SK-N-SH treated with all-trans-retinoic acid at 6 μM for 48 hours (cell line): ENCODE results near the gene IGF1R.

Experiments
- BACH2 ChIP-seq: fragments of 250-450 bp; sonication (Bioruptor Pico); IDR thresholded peaks from 2 replicates; pipeline ENCODE4 v1.9.0; 2021; ENCODE audit warnings: mild to moderate bottlenecking, borderline replicate concordance
- CSDC2 ChIP-seq: fragments of 250-450 bp; sonication (Bioruptor Pico); IDR thresholded peaks from 2 replicates; pipeline ENCODE4 v1.5.0; 2020; ENCODE audit warnings: mild to moderate bottlenecking, moderate library complexity
- RARB ChIP-seq: fragments of 250-450 bp; sonication (Bioruptor Pico); IDR thresholded peaks from 2 replicates; pipeline ENCODE4 v1.8.0; 2021; ENCODE audit warnings: mild to moderate bottlenecking, moderate library complexity
- ZNF565 ChIP-seq: fragments of 450-650 bp; formaldehyde crosslinking; conservative IDR thresholded peaks from 2 replicates; pipeline ENCODE4 v1.5.0; 2020; ENCODE audit warnings: low read depth, mild to moderate bottlenecking, moderate library complexity
- TF ChIP-seq, protein P1 (sequence below): fragments of 250-450 bp; sonication (Bioruptor Pico); IDR thresholded peaks from 2 replicates; pipeline ENCODE4 v1.8.0; 2021; ENCODE audit warnings: low read depth, mild to moderate bottlenecking, moderate library complexity, borderline replicate concordance
- TF ChIP-seq, protein P2 (sequence below): fragments of 250-450 bp; sonication (Bioruptor Pico); IDR thresholded peaks from 2 replicates; pipeline ENCODE4 v1.5.0; 2020; ENCODE audit warnings: mild to moderate bottlenecking, moderate library complexity

DNA sequence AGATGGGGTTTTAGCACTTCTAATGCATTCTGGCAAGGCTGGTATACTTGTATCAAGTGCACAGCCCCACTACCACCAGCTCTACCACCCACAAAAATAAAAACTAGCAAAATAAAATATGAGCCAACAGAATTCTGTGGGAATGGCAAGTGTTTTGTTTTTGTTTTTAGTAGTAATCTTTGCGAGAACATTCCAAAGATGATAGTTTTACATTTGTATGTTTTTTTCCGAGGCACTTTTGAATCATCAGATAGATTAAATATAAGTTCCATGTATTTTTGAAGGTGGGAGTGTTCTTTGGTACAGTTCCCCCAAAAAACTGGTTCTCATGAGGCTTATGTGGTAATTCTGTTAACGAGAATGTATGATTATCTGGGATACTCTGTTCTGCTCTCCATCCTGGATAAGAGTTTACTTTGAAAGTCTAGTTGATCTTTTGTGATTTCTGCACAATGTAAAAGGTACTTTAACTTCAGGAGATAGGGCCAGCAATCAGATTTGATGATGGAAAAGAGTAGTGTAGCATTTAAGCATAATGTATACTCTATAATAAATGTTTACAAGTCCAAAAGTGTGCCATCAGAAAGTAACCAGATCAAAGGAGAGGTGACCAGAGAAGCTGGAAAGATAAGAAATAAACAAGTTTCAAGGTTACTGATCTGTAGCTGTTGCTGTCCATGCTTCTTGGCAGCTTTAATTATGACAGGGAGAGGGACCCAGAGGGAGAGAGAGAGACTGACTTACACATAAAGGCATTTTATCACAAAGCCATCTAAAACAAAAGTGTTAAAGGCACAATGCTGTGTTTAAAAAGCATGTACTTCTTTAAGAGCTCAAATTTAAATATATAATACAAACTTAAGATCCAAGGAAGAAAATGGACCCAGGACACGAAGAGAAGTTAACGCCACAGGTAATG, 228.4 kb downstream of the IGF1R start:
- TF ChIP-seq RARB (CRISPR knock-in tag) (no peak), BACH2 (CRISPR knock-in tag) (no peak), ZNF565 (CRISPR knock-in tag) (no peak), CSDC2 (CRISPR knock-in tag) (no peak)
- TF ChIP-seq, protein P1, sequence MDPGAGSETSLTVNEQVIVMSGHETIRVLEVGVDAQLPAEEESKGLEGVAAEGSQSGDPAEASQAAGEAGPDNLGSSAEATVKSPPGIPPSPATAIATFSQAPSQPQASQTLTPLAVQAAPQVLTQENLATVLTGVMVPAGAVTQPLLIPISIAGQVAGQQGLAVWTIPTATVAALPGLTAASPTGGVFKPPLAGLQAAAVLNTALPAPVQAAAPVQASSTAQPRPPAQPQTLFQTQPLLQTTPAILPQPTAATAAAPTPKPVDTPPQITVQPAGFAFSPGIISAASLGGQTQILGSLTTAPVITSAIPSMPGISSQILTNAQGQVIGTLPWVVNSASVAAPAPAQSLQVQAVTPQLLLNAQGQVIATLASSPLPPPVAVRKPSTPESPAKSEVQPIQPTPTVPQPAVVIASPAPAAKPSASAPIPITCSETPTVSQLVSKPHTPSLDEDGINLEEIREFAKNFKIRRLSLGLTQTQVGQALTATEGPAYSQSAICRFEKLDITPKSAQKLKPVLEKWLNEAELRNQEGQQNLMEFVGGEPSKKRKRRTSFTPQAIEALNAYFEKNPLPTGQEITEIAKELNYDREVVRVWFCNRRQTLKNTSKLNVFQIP (CRISPR knock-in tag), result no peak
- TF ChIP-seq, protein P2, sequence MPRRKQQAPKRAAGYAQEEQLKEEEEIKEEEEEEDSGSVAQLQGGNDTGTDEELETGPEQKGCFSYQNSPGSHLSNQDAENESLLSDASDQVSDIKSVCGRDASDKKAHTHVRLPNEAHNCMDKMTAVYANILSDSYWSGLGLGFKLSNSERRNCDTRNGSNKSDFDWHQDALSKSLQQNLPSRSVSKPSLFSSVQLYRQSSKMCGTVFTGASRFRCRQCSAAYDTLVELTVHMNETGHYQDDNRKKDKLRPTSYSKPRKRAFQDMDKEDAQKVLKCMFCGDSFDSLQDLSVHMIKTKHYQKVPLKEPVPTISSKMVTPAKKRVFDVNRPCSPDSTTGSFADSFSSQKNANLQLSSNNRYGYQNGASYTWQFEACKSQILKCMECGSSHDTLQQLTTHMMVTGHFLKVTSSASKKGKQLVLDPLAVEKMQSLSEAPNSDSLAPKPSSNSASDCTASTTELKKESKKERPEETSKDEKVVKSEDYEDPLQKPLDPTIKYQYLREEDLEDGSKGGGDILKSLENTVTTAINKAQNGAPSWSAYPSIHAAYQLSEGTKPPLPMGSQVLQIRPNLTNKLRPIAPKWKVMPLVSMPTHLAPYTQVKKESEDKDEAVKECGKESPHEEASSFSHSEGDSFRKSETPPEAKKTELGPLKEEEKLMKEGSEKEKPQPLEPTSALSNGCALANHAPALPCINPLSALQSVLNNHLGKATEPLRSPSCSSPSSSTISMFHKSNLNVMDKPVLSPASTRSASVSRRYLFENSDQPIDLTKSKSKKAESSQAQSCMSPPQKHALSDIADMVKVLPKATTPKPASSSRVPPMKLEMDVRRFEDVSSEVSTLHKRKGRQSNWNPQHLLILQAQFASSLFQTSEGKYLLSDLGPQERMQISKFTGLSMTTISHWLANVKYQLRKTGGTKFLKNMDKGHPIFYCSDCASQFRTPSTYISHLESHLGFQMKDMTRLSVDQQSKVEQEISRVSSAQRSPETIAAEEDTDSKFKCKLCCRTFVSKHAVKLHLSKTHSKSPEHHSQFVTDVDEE (CRISPR knock-in tag), result no peak
